Neural progenitor cell (in vitro differentiated cells): Measurements from ENCODE around the gene BAG1.

Experiments
- EZH2 ChIP-seq: fragments of 200-600 bp; sonication (generic); IDR thresholded peaks from 2 replicates; pipeline ENCODE4 v1.6.1; 2017; ENCODE audit warnings: antibody characterized with exemption, mild to moderate bottlenecking, moderate library complexity
- EZH2phosphoT487 ChIP-seq: fragments of 200-600 bp; sonication (generic); IDR thresholded peaks from 2 replicates; pipeline ENCODE4 v1.6.1; 2017; ENCODE audit warnings: antibody characterized with exemption
- TF ChIP-seq, protein P1 (sequence below): fragments of 200-600 bp; sonication (generic); IDR thresholded peaks from 2 replicates; pipeline ENCODE4 v1.5.1; 2017; ENCODE audit warnings: antibody characterized with exemption, mild to moderate bottlenecking

DNA sequence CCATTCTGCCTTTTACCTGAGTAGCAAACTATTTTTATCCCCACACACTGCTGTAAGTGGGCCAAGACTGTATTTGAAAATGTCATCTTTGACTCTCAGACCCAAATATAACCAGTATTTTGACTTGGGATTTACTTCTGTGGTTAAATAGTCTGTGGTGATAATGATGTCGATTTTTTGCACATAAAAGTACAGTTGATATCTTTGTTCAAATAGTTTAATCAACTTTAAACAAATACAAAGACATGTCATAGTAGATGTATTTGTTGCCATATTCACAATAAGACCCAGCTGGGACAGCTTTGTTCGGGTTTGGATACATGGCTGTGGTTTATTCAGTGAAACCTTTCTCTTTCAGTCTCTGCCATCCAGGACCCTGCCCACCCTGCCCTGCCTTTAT, 46.2 kb upstream of the BAG1 start:
- TF ChIP-seq, protein P1, sequence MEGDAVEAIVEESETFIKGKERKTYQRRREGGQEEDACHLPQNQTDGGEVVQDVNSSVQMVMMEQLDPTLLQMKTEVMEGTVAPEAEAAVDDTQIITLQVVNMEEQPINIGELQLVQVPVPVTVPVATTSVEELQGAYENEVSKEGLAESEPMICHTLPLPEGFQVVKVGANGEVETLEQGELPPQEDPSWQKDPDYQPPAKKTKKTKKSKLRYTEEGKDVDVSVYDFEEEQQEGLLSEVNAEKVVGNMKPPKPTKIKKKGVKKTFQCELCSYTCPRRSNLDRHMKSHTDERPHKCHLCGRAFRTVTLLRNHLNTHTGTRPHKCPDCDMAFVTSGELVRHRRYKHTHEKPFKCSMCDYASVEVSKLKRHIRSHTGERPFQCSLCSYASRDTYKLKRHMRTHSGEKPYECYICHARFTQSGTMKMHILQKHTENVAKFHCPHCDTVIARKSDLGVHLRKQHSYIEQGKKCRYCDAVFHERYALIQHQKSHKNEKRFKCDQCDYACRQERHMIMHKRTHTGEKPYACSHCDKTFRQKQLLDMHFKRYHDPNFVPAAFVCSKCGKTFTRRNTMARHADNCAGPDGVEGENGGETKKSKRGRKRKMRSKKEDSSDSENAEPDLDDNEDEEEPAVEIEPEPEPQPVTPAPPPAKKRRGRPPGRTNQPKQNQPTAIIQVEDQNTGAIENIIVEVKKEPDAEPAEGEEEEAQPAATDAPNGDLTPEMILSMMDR: no peak
- TF ChIP-seq EZH2phosphoT487 (no peak), EZH2 (no peak)
